Fibroblast of skin of right quadriceps (primary cell): ENCODE data around the gene ZNF497.
"Not testable (repeated sequence)": the region's sequence is repeated elsewhere in the genome, so short reads cannot be mapped to it uniquely, and the experiment has no call there.

Source experiments
- DNase-seq: peaks from one replicate; pipeline ENCODE4 v3.0.0-alpha.2; 2013

ZNF497 gene

DNA sequence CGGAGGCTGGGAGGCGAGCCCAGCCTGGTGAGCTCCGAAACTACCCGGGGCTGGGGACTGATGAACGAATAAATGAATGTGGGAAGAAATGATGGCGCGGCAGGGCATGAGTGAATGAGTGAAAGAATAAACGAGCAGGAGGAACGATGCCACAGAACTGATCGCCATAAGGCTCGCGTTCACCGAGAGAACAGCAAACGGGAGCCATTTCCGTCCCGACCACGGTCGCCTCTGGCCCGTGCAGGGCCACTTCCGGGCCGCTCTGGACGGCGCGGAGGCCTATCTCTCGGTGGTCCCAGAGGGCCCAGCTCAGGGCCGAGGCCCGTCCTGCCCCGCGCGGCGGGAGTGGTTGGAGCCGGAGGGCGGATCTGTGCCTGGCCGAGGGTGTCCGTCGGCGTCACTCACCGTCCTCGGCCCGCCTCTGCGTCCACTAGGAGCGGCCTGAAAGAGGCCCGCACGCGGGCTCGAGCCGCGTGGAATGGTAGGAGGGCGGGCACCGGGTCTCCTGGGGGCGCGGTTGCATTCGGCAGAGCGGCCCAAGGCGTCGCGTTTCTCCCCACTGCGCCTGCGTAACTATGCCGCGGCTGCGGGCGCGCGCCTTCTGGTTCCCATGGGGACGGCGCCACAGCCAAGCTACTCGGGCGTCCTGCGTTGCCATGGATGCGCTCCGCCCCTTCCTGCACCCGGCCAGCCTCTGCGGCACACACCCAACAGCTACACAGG, at the start of gene ZNF497:
Gene ZNF497, minus strand, starts transcription at position 480 of the 723 bp plus-strand sequence. CDS start 5,116 bp downstream, outside the sequence.
- peak; percentile 96 for DNase-seq

DNA sequence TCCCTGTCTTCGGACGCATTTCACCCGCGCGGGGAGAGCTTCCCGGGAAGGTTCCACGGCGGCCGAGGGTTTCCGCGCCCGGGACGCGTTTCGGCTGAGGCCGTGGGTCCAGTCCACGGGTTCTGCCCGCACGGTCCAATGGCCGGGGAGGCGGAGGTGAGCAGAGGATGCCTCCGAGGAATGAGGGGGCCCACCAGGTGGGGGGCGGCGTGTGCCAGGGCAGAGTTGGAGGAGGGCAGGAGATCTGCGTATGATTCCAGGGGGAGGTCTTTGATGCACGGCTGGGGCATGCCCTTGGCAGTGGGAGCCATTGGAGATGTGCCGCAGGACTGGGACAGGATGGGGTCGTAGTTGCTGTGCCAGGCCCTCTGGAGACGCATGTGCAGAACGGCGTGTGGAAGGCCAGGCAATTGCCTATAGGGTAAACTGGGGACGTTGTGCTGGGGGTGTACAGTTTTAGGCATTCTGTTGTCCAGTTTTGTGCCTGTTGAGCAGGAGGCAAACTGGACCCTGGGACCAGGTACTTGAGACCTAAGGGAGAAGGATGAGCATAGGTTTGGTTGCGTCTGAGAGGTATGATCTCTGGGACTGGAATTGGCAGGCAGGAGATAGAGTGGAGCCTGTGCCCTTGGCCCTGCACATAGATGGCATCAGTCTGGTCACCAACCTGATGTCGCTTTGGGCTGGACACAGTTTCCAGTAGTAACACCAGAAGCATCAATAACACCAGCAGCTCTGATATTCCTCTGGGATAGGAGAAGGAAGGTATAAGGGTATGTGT, 46.6 kb upstream of the ZNF497 start:
- DNase-seq, result no peak

DNA sequence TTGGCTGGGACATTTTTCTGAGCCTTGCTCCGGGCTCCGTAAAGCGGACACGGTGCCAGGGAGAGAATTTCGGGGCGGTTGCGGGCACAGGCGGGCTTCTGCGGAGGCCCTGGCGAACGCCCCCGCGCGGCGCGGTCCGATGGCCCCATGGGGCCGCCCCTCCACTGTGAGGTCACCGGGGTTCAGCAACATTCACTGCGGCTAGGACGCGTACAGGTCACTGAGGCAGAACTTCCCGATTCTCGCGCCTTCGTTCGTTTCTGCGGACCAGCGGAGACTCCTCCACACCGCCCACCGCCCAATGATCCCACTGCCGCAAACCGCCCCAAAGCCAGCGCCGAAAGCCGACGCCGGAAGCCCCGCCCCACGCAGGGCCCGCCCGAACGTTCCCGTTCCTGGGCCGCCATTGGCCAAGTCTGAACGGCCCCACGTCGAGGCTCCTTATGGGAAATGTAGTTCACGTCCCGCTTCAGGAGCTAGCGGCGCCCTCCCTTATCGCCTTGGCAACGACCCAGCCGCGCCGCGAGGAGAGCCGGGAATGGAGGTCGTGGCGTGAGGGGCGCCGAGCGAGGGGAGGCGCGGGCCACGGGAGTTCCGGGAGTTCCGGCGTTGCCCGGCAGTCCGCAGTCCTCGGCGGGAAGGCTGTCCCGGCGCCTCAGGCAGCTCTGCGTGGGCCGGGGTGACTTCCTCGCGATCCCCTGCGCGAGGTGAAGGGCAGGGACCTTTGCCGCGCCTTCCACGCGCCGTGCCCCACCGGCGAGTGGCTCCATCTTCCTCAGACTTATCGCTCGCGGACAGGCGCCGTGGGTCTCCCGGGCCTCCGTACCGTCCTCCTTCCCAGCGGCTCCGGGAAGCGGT, 45.8 kb upstream of the ZNF497 start, which contains the start of gene ZNF584:
Gene ZNF584, plus strand, starts transcription at position 498 of the 858 bp plus-strand sequence. CDS start 499 bp downstream, outside the sequence.
- DNase-seq, result peak; percentile 96

DNA sequence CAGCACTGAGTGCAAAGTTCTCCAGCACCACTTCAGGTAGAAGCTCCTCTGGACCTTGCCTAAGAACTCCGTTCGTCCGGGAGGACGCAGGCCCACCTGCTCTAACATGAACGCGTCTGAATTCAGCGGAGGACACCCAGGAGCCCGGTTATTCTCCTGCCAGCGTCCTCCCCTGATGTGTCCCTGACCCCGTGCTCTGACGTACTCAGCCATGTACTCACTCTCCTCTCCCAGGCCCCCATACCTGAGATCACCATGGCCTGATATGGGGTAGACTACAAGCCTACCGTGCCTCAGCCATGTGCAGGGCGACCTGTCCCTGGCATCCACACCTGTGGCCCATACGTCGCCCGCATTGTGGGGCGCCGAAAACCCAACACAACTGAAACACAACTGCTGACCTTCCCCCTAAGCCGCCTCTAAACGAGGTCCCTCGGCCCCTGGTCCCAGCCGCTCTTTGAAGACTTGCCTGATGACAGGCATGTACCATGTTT, 45.2 kb upstream of the ZNF497 start:
- DNase-seq, result no peak

DNA sequence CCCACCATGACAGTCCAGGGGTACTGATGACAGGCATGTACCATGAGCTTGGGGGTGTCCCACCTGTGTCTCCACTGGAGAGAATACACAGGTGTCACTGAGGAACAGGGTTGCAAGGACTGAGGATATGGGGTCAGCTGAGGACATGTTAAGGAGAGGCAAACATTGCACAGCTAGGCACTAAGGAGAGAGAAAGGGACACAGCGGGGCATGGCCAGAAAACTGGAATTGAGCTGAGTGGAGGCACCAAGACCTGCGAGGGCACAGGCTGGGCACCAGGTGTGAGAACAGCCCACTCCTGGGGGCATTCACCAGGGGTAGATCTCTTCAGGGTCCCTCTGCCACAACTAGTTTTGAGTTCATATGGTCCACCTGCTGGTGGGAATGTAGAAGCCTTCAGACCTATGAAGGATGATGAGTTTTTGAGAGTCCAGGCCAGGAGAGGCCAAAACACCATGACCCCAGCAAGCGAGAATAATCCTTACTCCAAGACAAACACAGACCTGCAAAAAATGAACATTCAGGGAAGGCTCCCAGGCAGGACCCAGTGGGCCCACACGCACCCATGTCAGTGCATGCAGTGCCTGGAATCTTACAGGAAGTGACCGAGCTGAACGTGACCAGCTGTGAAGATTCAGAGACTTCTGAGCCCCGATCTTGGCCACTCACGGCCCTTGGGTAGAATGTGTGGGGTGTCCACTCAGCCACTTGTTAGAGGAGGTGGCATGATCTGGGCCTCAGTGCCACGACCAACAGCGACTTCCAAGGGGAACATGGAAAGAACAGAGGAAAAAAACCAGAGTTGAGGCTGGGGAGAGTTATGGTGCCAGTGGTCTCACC, 44.5 kb upstream of the ZNF497 start:
- DNase-seq, result no peak

DNA sequence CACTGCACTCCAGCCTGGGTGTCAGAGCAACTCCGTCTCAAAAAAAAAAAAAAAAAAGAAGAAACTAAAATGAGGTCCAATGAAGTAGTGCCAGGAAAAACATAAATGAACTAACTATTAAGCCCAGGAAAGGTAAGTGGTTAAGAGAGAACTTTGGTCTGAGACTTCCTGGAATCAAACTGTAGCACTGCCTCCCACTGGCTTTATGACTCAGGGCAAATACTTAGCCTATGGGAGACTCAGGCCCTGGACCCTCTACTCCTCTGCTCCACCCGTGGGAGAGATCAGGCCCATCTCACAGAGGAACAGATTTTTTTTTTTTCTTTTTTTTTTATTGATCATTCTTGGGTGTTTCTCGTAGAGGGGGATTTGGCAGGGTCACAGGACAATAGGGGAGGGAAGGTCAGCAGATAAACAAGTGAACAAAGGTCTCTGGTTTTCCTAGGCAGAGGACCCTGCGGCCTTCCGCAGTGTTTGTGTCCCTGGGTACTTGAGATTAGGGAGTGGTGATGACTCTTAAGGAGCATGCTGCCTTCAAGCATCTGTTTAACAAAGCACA, 41.4 kb upstream of the ZNF497 start:
- DNase-seq, result not testable (repeated sequence)

DNA sequence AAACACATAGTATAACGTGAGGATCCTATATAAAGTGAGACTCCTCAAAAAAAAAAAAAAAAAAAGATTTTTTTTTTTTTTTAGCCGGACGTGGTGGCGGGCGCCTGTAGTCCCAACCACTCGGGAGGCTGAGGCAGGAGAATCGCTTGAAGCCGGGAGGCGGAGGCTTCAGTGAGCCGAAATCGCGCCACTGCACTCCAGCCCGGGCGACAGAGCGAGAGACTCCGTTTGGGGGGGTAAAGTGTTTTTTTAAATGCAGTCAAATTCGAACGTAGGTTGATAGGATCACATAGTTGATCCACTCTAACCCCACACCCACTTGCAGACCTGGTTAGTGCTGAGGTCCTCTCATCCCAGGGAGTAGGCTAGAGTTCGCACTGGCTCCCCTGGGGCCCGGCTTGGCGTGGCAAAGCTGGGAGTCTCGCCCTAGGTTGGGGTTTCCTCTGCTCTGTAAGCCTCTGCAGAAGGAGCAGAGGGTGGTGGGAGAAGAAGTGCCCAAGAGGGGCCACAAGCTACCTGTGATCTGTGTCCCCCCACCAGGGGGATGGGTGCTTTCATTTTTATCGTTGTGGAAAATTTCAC, 39.4 kb upstream of the ZNF497 start:
- DNase-seq, result no peak

DNA sequence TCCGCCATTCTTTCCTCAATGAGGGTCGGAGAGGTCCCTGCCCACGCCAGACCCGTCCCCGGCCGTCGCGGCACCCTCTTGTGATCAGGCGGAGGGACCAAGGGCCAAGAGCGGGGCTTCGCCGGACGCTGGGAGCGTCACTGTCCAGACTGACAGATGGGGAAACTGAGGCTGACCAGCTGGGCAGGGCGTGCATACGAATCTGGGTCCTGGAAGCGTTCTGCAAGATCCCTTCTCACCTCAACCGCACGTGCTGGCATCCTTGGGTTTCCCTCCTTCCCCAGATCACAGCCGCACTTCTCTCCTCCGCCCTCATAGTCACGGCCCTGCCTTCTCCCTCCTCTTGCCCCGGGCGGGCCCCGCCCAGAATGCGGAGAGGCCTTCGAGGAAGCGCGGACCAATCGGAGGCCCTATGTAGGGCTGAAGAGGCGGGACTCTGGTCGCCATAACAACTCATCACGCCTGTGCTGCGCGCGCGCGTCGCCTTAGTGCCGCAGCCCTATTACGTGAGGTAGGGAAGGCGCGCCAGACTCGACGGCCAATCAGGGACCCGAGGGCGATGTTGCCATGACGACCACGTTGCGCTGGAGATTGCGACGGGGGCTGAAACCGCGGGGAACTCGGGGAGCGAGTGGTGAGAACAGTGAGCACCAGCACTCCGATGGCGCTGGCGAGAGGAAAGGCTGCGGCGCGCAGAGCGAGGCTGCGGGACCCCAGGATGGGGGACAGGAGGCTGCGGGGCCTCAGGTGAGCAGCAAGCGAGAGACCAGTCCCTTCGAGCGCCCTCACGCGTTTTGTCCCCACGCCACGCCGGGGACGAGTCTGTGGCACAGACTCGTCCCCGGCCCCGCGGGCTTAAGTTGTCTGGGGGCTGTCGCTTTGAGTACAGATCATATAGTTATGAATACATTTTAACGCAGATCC, 38.6 kb upstream of the ZNF497 start:
- DNase-seq, result peak; percentile 99

DNA sequence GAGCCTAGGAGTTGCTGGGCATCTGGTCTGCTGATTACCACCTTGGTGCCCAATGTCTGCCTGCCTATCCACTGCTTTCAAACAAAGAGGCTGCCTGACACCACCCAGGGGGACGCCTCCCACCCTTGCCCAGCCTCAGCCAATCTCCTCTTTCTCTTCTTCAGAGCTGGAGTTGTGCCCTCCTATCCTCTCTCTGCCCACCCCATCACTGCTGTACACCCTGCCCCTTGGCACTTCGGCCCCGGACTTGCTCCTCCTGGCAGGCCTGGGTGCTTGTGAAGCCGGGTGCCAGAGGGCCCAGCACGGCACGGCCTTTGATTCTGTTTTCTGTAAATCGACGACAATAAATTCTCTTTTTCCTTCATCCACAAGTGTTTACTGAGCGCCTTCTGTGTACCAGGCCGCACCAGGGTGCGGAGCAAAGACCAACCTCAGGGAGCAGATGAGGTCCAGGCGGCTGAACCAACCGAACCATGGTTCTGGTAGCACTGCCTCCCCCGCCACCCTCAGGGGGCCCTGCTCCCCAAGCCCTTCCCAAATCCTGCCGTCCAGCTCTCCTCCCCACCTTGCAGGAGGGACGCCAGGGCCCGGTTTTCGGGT, 37.9 kb upstream of the ZNF497 start:
- no peak for DNase-seq

DNA sequence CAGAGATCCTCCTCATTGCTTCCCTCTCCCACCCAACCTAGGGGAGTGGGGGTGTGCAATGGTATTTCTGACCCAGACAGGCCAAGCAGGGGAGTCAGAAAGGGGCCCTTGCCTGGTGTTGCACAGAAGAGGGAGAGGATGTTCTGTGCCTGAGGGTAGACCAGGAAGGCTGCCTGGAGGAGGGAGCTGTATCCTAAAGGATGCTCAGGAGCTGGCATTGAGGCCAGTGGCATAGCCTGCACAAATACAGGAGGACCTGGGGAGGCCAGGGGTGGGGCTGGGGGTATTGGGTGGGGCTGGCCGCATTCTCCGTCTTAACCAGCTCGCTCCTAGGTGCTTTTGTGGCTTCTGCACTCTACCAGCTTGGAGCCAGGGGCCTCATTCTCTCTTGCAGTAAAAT, 37.4 kb upstream of the ZNF497 start:
- no peak for DNase-seq

DNA sequence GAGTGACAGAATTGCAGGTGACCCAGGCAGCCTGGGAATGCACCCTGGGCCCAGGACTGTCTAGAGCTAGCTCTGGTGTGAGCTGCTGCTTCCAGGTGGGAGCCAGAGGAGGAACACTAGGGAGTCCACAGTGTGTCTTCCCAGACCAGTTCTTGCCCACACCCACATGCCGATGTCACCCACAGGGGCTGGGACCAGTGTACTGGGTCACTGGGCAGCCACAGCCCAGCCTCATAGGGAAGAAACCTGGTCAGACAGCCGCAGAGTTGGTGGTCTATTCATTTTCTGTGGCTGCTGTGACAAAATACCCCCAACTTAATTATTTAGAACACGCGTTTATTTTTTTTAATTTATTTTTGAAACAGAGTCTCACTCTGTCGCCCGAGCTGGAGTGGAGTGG, 36.0 kb upstream of the ZNF497 start:
- DNase-seq, result no peak

DNA sequence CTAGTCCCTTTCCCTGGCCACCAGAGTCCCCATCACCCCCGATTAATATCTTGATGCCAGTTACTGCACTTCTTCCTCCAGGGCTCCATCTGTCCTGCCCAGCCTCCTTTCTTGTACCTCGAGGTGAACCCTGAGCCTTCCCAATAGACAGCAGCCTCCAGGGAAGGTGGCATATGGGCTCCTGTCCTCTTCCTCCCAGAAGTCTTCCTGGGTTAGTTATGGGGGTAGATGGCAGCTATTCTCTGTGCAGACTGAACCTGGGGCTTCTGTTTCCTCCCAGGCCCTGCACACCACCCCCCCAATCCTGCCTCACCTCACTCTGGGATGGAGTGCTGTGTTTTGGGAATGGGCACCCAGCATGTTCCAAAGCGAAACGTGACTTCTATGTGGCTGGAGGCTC, 35.5 kb upstream of the ZNF497 start:
- DNase-seq, result no peak

DNA sequence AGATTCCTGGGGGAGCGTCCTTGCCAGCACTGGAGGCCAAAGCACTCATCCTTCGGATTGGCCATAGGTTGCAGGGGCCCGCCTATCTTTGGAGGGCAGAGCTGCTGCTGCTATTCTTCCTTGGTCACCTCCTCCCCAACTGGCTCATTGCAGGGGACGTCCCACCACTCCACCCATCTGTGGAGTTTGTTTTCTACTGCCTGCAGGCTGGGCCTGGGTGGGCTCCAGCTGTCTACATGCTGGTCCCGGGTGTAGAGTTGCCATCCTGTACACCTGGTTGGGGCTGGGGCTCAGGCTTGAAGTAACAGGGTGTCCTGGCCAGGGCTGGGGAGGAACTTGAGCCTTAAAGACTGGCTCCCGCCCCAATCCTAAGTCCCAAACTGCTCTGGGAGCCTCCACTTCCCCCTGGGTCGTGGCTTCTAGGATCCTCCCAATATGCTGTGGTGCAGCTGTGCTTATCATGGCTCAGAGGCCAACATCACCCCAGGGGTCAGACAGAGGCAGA, 35.0 kb upstream of the ZNF497 start:
- DNase-seq, result no peak

DNA sequence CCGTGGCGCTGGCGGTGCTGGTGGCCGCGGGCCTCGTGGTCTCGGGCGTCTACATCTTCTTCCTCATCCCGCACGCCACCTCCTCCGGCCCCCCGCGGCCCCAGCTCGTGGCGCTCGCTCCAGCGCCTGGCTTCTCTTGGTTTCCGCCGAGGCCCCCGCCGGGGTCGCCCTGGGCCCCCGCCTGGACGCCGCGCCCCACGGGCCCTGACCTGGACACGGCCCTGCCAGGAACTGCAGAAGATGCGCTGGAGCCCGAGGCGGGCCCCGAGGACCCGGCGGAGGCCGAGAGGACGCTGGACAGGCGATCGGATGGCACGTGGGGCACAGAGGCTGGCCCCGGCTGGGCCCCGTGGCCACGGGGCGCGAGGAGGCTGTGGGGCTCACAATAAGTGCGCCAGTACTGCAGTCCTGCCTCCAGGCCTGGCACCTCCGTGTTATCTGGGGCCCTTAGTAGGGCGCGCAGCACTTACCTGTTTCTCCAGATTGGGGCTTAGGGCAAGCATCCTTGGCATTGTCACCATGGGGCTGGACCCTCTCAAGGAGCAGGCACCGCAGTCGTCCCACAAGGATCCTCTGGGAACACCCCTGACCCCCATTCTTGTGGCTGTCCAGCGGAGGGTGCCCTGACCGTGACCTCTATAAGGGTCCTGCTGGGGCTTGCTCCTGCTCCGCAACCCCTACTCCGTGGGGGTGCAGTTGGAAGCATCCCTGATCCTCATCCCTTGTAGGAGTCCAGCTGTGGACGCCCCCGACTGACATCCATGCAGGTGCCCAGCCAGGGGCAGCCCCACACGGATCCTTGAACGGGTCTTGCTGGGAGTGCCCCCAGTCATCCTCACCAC, 34.4 kb upstream of the ZNF497 start:
- DNase-seq, result no peak

DNA sequence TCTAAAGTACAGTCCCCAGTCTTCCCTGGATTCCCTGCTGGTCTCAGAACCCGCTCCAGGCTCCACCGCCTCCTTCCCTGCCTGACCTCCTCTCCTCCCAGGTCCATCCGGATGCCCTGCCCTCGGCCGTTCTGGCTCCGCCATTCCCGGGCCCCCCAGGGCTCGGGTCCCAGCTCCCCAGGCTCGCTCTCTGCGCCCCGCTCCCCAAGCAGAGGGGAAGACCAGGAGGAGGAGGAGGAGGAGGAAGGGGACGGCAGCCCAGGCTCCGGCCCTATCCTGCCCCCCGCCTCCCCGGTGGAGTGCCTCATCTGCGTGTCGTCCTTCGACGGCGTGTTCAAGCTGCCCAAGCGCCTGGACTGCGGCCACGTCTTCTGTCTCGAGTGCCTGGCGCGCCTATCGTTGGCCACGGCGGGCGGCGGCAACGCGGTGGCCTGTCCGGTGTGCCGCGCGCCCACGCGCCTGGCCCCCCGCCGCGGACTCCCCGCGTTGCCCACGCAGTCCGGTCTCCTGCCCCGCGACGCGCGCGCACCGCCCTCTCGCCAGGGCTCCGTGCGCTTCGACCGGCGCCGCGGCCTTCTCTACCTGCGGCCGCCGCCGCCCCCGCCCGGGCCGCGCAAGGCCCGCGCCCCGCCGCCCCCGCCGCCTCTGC, 33.6 kb upstream of the ZNF497 start:
- no peak for DNase-seq

DNA sequence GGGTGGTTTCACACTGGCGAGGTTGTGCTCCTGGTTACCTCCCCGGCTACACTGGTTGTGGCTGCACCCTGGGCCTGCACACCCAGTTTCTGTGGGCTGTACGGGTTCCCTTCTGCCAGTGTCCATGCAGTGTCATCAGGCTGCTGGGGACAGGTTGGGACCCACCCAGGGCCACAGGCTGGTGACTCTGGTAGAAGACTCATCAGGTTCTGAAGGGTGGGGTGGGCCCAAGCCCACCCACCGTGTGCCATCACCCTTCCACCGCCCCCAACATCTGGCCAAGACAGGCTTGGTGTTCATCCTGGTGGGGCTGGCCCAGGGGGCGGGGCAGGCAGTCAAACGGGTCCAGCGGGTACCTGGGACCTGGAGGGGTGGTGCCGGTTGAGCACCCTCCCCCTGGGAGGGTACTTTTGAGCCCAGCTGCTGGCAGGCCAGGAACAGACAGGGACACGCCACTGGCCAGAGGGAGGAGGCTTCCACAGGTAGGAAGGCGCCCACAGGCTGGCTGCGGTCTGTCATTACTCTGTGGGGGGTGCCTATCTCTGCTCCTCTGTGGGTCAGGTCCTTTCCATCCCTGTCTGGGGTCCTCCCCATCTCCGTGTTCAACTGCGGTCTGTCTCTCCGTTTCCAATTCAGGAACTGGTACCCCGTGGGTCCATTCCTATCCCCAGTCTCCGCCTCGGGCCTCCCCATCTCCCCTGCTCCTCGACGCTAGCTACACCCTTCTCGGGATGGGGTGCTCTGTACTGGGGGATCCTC, 32.8 kb upstream of the ZNF497 start, which contains the start of gene RNF225:
Gene RNF225, plus strand, starts transcription at position 437 of the 759 bp plus-strand sequence. CDS start 434 bp downstream, outside the sequence.
- DNase-seq, result no peak

DNA sequence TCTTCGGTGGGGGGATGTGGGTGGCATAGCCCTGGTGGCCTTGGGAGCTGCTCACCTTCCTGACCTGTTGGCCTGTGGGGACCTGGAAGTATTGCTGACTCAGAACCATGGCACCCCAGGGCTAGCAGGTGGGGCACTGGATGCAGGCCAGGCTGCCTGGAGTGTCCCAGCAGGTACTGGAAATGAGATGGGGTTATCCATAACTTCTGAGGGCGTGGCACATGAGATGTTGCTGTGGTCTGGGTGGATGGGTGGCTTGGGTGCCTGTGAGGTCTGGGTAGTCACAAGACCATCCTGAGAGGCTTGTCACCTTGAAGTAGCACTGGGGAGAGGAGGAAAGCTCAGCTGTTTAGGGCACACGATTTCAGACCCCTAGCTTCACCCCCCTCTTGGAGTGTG, 32.3 kb upstream of the ZNF497 start:
- no peak for DNase-seq
